Measurements from ENCODE around the gene EML4.
"Not testable (repeated sequence)": the region's sequence is repeated elsewhere in the genome, so short reads cannot be mapped to it uniquely, and the experiment has no call there.

EML4 gene

DNA sequence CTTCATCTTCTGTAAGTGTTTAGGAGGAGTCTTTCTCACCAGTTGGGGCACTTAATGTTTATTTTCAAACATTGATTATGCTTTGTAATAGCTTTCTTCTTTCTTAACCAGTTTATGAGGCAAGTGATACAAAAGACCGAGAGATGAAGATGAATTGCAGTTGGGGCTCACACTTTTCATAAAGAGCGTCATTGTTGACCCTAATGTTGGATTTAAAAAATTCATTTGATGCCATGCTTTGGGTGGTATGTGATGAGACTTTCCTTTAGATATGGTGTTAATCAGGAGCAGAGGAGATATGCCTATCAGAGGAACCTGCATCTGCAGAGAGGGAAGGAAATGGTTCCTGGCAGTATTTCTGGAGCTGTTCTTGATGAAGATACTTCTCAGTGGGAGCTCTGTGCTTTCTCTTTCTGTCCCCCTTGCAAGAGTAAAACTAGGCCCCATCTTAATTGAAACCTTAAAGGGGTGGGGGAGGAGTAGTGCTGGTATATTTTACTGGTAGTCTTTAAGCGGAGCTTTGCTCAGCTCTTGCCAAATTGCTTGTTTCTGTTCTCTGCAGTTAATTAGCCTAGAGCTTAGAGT lies 2.3 kb downstream of the EML4 start:
- in situ Hi-C loops (cut with MboI; ENCODE audit: low sequenced_read_pairs): no loop called here

DNA sequence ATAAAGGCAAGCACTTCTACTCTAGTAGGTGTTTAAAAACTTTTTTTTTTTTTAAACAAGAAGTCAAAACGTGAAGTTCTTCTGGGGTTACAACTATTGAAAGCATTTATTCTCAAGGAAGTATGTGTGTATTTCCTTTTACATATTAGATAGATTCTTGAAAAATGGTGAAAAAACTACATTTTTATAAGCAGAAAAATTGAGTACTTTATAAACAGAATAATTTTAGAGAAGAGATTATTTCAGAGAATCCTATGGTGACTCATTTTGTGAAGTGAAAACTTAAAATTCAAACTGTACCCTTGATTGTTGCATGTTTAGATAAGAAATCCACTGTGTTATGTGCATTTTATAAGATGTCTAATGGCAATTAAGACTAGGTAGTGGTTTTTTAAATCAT lies 2.9 kb downstream of the EML4 start:
- in situ Hi-C loops (cut with MboI; ENCODE audit: low sequenced_read_pairs): no loop called here

DNA sequence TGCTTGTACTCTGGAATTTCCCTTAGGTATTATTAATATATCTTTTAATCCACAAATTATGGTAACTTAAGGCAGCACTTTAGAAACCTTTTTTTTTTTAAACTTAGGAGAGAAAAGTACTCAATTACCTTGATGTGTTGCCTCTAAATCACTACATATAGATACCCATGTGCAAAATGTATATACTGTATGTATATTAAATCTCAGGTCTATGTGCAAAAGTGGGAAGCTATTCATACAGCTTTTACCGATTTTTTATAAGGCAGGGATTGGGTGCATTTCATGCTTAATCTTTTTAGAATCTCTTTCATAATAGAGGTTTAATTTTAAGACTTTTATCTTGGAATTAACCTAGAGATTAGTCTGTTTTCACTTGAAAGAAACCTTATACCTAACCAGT lies 3.4 kb downstream of the EML4 start:
- in situ Hi-C loops (cut with MboI; ENCODE audit: low sequenced_read_pairs): no loop called here

DNA sequence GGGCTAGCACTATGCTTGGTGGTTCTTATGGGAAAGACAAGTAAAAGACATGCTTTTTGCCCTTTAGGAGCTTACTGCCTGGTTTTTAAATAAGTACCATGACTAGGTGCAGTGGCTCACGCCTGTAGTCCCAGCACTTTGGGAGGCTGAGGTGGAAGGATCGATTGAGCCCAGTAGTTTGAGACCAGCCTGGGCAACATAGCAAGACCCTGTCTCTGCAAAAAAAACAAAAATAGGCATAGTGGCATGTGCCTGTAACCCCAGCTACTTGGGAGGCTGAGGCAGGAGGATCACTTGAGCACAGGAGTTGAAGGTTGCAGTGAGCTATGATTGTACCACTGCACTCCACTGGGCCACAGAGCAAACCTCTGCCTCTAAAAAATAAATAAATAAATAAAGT lies 4.3 kb downstream of the EML4 start:
- in situ Hi-C loops (cut with MboI; ENCODE audit: low sequenced_read_pairs): not testable (repeated sequence)

DNA sequence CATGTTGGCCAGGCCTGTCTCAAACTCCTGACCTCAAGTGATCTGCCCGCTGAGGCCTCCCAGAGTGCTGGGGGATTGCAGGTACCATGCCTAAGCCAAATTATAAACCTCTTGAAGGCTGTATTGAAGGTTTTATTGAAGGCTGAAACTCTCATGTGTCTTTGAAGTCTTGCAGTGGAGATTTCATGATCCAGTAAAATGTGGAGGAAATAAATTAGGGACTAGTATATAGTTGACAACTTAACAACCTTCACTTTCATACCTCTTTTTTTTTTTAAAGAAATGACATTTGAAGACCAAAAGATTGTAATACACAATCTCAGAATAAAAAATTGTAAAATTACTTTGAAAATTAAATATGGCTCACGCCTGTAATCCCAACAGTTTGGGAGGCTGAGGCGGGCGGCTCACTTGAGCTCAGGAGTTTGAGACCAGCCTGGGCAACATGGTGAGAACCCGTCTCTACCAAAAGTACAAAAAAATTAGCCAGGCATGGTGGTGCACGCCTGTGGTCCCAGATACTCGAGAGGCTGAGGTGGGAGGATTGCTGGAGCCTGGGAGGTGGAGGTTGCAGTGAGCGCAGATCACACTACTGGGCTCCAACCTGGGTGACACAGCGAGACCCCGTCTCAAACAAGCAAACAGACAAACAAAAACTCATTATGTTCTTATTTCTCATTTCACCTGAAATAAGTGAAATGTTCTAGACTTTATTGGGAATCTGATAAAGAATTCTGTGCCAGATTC lies 8.0 kb downstream of the EML4 start:
- in situ Hi-C loops (cut with MboI; ENCODE audit: low sequenced_read_pairs): no loop called here

DNA sequence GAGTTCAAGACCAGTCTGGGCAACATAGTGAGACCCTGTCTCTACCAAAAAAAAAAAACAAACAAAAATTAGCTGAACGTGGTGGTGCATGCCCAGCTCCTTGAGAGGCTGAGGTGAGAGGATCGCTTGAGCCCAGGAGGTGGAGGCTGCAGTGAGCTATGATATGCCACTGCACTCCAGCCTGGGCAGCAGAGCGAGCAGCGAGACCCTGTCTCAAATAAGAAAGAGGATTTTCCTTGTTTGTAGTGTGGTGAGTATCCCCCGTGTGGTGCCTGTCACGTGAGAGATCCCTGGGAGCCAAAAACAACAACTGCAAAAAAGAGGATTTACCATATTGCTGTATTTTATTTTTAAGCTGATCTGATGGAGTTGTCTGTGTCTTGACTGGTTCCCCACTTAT lies 9.2 kb downstream of the EML4 start:
- in situ Hi-C loops (cut with MboI; ENCODE audit: low sequenced_read_pairs): no loop called here

DNA sequence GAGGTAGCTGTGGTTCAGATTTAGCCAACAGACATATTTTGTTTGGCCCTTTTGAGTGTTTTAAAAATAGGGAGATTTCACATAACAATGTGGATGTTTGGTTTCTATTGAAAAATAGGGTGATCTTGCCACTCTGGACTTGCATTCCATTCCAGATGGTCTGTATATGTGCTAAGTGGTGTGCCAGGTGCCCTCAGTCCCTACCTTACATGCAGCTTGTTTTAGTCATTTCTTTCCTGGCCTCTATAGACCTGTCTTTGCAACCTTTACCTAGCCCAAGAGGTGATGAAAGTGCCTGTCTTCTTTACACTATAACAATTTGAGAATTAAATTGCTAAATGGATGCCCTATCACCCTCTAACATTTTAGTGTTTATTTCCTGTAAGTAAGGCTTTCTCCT lies 11.1 kb downstream of the EML4 start:
- in situ Hi-C loops (cut with MboI; ENCODE audit: low sequenced_read_pairs): no loop called here

DNA sequence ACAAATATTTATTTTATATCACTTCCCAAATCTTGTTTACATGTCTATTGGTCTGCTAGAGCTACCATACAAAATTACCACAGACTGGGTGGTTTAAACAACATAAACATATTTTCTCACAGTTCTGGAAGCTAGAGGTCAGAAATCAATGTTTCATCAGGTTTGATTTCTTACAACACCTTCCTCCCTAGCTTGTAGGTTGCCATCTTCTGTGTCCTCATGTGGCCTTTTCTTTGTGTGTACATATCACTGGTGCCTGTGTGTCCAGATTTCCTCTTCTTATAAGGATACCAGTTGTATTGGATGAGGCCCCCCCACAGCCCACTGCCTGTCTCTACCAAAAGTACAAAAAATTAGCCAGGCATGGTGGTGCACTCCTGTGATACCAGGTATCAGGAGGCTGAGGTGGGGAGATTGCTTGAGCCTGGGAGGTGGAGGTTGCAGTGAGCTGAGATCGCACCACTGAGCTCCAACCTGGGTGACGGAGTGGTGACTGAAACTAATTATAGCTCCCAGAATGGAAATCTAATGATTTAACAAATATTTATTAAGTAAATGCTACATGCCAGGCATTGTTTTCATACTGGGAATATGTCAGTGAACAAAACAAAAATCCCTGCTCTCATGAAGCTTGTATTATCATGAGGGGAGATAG lies 13.6 kb downstream of the EML4 start:
- in situ Hi-C loops (cut with MboI; ENCODE audit: low sequenced_read_pairs): no loop called here

DNA sequence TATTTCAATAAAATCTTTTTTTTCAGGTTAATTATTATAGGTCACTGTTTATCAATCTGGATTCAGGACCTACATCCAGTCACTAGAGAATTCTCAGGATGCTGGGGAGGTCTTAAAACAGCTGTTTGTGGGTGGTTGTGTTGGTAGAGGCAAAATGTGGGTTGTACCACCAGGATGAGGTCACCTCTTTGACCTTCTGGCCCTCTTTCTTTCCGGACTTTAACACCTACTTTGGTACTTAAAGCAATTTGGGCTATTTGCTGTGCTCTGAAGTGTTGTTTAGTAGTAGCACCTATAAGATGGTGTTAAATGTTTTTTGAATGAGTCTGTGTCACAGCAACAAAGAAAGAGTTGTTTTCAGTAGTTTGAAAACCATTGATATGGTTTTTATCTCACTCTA lies 14.6 kb downstream of the EML4 start:
- in situ Hi-C loops (cut with MboI; ENCODE audit: low sequenced_read_pairs): no loop called here

DNA sequence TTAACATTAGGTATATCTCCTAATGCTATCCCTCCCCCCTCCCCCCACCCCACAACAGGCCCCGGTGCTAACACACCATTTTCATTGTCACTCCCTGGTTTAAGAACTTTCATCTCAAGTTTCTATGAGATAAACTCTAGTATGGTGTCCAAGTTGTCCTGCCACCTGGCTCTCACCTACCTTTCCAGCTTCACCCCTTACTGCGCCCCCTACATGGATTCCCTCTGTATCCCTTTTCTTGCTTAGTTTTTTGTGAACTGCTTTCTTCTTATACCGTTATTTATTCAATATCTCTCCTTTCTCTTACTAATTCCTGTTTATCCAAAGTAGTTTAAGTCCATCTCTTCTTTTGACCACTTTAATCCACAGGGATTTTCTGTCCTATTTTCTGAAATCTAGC lies 15.2 kb downstream of the EML4 start:
- in situ Hi-C loops (cut with MboI; ENCODE audit: low sequenced_read_pairs): no loop called here

DNA sequence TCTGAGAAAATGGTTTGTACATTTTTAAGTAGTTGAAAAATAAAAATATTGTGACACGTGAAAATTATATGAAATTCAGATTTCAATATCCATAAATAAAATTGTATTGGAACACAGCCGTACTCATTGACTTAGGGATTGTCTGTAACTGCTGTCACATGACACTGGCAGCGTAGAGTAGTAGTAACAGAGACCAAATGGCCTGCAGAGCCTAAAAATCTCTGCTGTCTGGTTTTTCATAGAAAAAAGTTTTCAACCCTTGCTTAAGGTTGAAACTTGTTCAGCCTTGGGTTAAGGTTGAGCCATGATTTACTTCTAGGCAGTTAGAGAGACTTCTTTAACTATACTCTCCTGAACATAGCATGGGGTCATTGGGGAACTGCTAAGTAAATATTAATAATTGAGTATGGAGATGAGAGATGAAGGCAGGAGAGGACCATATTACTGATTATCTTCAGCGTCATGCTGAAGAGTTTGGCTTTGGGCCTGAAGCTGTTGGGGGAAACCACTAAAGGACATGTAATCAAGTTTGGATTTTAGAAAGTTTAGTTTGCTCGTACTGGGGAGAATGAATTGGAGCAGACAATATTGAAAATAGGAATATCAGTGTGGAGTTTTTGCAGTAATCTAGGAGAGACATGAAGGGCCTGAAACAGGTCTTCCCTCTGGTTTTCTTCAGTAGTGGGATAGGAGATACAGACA lies 16.2 kb downstream of the EML4 start:
- in situ Hi-C loops (cut with MboI; ENCODE audit: low sequenced_read_pairs): no loop called here

DNA sequence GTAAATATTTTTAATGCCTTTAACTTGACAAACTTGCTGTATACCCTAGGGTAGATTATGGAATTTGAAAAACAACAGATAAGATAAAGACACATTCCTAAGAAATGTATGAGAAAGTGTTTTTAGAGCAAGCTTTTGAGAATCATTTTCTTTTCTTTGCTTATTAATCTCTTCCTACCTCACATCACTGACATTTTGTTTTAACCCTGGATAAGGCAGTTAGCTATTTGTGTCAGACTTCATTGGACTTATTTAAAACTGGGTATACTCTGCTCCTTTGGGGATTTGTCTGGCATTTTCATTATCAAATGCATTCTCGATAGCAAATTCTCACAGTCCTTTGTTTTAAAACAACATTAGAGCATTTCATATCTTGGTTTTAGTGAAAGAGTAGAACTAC lies 17.2 kb downstream of the EML4 start:
- in situ Hi-C loops (cut with MboI; ENCODE audit: low sequenced_read_pairs): no loop called here

DNA sequence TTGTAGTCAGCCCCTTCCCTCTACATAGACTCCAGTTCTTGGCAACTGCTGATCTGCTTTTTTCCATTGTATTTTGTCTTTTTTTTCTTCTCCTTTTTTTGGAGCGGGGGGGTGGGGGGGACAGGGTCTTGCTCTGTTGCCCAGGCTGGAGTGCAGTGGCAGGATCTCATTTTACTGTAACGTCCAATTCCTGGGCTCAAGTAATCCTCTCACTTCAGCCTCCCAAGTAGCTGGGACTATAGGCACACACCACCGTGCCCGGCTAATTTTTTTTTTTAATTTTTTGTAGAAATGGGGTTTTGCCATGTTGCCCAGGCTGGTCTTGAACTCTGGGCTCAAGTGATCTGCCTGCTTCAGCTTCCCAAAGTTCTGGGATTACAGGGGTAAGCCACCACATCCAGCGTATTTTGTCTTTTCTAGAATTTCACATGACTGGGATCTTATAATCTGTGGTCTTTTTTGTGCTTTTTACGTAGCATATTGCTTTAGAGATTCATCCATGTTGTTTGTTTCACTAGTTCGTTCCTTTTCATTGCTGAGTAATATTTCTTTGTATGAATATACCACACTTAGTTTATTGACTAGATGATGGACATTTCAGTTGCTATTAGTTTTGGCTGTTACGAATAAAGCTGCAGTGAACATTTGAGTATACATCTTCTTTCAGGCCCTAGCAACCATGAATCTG lies 17.9 kb downstream of the EML4 start:
- in situ Hi-C loops (cut with MboI; ENCODE audit: low sequenced_read_pairs): no loop called here

DNA sequence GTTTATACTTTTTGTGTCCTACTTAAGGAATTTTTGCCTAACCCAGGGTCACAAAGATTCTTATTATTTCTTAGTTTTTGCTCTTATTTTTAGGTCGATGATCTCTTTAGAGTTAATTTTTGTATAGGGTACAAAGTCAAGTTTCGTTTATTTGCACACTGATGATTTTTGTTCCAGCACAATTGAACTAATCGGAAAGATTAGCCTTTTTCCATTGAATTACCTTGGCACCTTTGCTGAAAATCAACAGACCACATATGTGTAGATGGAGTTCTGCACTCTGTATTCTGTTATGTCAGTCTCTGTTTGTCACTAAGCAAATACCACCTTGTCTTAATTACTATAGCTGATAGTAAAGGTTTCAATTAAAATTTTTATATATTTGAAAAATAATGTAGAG lies 18.7 kb downstream of the EML4 start:
- in situ Hi-C loops (cut with MboI; ENCODE audit: low sequenced_read_pairs): no loop called here

DNA sequence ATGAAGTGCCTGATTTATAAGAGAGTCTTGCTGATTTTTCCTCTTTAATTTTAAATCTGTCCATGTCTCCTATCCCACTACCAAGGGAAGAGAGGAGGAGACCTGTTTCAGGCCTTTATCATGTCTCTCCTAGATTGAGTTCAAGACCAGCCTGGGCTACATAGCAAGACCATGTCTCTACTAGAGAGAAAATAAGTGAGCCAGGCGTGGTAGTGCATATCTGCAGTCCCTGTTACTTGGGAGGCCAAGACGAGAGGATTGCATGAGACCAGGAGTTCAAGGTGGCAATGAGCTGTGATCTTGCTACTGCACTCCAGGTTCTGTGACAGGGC lies 20.0 kb downstream of the EML4 start:
- in situ Hi-C loops (cut with MboI; ENCODE audit: low sequenced_read_pairs): no loop called here

DNA sequence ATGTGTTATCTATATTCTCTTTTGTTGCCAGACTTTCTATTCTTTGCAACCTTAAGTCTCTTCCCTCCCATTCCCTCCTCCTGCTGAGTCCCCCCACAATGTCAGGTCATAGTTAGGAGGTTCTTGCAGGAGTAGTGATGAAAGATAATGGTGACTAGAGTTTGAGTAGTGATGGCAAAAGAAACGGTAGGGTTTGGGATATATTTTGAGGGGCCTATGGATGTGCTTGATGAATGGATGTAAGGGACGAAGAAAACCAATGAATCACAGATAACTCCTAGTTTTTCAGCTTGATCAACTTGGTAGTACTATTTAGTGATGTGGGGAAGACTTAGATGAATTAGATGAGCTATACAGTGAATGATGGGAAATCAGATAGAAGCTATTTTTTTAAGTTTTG lies 21.0 kb downstream of the EML4 start:
- in situ Hi-C loops (cut with MboI; ENCODE audit: low sequenced_read_pairs): no loop called here

DNA sequence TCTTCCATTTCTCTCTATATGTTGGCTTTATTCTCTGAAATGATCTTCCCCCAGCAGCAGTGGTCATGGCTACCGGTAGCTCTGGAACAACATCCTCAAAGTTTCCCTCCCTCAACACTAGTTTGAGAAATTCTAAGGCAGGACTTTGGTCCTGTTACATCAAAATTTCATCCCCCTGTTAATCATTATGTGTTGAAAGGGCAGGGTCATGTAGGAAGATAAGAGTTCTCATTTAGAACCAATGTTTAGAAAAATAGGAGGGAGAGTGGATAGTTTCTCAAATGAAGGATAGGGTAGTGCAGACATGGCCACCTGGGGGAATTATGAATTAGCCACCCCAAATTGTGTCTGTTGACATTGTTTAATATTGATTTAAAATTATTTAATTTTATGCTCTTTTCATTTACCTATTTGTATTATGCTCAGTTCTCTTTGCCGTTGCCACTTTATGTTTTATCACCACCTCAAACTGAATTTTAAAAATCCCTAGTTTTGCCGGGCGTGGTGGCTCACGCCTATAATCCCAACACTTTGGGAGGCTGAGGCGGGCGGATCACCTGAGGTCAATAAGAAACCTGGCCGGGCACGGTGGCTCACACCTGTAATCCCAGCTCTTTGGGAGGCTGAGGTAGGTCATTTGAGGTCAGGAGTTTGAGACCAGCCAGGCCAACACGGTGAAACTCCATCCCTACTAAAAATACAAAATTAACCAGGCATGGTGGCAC lies 22.3 kb downstream of the EML4 start:
- in situ Hi-C loops (cut with MboI; ENCODE audit: low sequenced_read_pairs): no loop called here

DNA sequence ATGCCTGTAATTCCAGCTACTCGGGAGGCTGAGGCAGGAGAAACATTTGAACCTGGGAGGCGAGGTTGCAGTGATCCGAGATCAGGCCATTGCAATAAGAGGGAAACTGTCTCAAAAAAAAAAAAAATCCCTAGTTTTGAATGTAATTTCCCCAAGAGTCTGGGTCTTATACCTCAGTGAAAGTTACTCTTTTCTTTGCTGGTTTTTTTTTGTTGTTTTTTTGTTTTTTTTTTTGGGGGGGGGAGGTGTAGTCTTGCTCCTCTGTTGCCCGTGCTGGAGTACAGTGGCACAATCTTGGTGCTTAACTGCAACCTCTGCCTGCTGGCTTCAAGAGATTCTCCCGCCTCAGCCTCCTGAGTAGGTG lies 22.8 kb downstream of the EML4 start:
- in situ Hi-C loops (cut with MboI; ENCODE audit: low sequenced_read_pairs): no loop called here

DNA sequence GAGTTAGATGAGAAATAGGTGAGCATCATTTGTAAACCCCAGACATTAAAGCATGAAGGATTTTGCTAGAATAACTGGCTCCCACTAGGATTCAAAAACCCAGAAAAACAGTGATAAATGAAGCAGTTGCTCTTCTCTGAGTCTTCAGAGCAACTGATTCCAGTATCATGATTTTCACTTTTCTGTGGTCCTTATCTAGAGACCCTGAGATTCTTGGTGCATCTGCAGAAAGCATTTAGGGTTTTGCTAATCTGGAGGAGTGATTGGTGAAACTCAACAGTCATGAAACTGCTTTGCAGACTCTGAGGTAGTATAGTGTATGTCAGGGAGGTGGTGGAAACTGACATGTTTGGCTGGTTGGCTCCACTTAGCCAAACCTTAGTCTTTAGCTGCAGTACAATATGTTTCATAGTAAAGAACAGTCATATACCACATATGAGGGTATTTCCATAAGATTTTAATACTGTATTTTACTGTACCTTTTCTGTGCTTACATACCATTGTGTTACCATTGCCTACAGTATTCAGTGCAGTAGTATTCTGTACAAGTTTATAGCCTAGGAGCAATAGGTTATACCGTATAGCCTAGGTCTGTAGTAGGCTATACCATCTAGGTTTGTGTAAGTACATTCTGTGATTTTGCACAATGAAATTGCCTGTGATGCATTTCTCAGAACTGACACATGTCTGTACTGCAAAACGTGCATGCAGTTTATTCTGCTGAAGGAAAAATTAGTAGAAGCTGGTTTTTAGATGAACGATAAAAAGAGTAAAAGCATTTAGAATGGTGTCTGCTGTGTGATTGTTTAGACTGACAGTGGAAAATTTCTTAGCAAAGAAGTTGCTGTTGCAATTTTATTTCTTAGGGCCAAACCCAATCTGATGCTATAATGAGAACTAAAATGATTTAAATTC lies 23.8 kb downstream of the EML4 start:
- in situ Hi-C loops (cut with MboI; ENCODE audit: low sequenced_read_pairs): no loop called here

DNA sequence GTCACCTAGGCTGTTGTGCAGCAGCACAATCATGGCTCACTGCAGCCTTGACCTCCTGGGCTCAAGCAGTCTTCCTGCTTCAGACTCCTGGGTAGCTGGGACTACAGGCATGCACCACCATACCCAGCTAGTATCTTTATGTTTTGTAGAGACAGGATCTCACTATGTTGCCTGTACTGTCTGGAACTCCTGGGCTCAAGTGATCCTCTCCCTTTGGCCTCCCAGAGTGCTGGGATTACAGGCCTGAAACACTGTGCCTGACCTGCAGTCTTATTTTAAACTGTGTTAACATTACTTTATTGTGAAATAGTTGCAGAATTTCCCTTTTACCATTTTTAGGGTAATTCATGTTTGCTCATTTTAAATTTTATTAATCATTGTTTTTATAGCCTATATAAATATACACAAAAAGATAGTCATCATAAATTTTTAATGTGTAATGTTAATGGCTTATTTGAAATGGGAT lies 24.6 kb downstream of the EML4 start:
- in situ Hi-C loops (cut with MboI; ENCODE audit: low sequenced_read_pairs): no loop called here

All from HL-60/S4 treated with retinoic acid at 250 ng/mL for 4 days and 3 days (cell line).